Measurements from ENCODE around the gene EFCC1.

- no peak for TF ChIP-seq CTCF (IDR thresholded peaks at IDR 0.05; ENCODE audit: insufficient read depth, low read length, poor library complexity, severe bottlenecking)
- no peak for TF ChIP-seq EZH2phosphoT487 (conservative IDR thresholded peaks at IDR 0.05; ENCODE audit: low read length)
Measured at GRCh38 chr3:129039271-129040038, 38.4 kb downstream of the EFCC1 start.
